Retinal pigment epithelial cell (primary cell): ENCODE results near the gene CPSF2.

ENCODE experiments used
- DNase-seq: peaks from one replicate; pipeline ENCODE4 v3.0.0-alpha.2; 2010; ENCODE audit warnings: low read depth
- H3K4me3 ChIP-seq: 2 replicates; pipeline ENCODE4 v1.5.1; 2011; ENCODE audit warnings: mild to moderate bottlenecking, low read length, control low read depth, moderate library complexity
- TF ChIP-seq, protein P1 (sequence below): conservative IDR thresholded peaks from 2 replicates; pipeline ENCODE4 v1.5.1; 2011; ENCODE audit warnings: low read depth, low read length, control low read depth, inconsistent platforms

The CPSF2 gene

GRCh38 chr14:92217936-92218335 is 96.2 kb downstream of the CPSF2 start:
- no peak overlapping the region for H3K4me3 ChIP-seq
- DNase-seq, result no peak
- TF ChIP-seq, protein P1, sequence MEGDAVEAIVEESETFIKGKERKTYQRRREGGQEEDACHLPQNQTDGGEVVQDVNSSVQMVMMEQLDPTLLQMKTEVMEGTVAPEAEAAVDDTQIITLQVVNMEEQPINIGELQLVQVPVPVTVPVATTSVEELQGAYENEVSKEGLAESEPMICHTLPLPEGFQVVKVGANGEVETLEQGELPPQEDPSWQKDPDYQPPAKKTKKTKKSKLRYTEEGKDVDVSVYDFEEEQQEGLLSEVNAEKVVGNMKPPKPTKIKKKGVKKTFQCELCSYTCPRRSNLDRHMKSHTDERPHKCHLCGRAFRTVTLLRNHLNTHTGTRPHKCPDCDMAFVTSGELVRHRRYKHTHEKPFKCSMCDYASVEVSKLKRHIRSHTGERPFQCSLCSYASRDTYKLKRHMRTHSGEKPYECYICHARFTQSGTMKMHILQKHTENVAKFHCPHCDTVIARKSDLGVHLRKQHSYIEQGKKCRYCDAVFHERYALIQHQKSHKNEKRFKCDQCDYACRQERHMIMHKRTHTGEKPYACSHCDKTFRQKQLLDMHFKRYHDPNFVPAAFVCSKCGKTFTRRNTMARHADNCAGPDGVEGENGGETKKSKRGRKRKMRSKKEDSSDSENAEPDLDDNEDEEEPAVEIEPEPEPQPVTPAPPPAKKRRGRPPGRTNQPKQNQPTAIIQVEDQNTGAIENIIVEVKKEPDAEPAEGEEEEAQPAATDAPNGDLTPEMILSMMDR, result no peak
